ENCODE results near the gene ADAMTS18.

The ADAMTS18 gene

GRCh38 chr16:77402118-77402517 is 32.7 kb downstream of the ADAMTS18 start:
- no peak for TF ChIP-seq POLR2AphosphoS5 (IDR thresholded peaks at IDR 0.05; ENCODE audit: low read depth, low read length)
- TF ChIP-seq TAF1 (IDR thresholded peaks at IDR 0.05; ENCODE audit: borderline replicate concordance, insufficient read depth, low read length) = no peak
- TF ChIP-seq SIN3A (IDR thresholded peaks at IDR 0.05; ENCODE audit: borderline replicate concordance, insufficient read depth, low read length) = no peak
- no peak for TF ChIP-seq FOXP2 (optimal IDR thresholded peaks at IDR 0.05; ENCODE audit: borderline replicate concordance, extremely low read depth, extremely low read length, insufficient read depth)
- no peak for TF ChIP-seq REST (IDR thresholded peaks at IDR 0.05; ENCODE audit: insufficient read depth in 1 of 2, low read depth in 2 of 2, low read length in 2 of 2)

GRCh38 chr16:77399546-77399945 is 35.3 kb downstream of the ADAMTS18 start:
- TF ChIP-seq POLR2AphosphoS5 (IDR thresholded peaks at IDR 0.05; ENCODE audit: low read depth, low read length) (no peak), SIN3A (IDR thresholded peaks at IDR 0.05; ENCODE audit: borderline replicate concordance, insufficient read depth, low read length) (no peak), TAF1 (IDR thresholded peaks at IDR 0.05; ENCODE audit: borderline replicate concordance, insufficient read depth, low read length) (no peak), REST (IDR thresholded peaks at IDR 0.05; ENCODE audit: insufficient read depth in 1 of 2, low read depth in 2 of 2, low read length in 2 of 2) (no peak), FOXP2 (optimal IDR thresholded peaks at IDR 0.05; ENCODE audit: borderline replicate concordance, extremely low read depth, extremely low read length, insufficient read depth) (no peak)

- TF ChIP-seq FOXP2 (optimal IDR thresholded peaks at IDR 0.05; ENCODE audit: borderline replicate concordance, extremely low read depth, extremely low read length, insufficient read depth) (no peak), POLR2AphosphoS5 (IDR thresholded peaks at IDR 0.05; ENCODE audit: low read depth, low read length) (no peak), SIN3A (IDR thresholded peaks at IDR 0.05; ENCODE audit: borderline replicate concordance, insufficient read depth, low read length) (no peak), TAF1 (IDR thresholded peaks at IDR 0.05; ENCODE audit: borderline replicate concordance, insufficient read depth, low read length) (no peak), REST (IDR thresholded peaks at IDR 0.05; ENCODE audit: insufficient read depth in 1 of 2, low read depth in 2 of 2, low read length in 2 of 2) (no peak)
These were observed 35.8 kb downstream of the ADAMTS18 start for GRCh38 chr16:77399066-77399465.

- no peak for TF ChIP-seq REST (IDR thresholded peaks at IDR 0.05; ENCODE audit: insufficient read depth in 1 of 2, low read depth in 2 of 2, low read length in 2 of 2)
- no peak for TF ChIP-seq TAF1 (IDR thresholded peaks at IDR 0.05; ENCODE audit: borderline replicate concordance, insufficient read depth, low read length)
- no peak for TF ChIP-seq POLR2AphosphoS5 (IDR thresholded peaks at IDR 0.05; ENCODE audit: low read depth, low read length)
- no peak for TF ChIP-seq SIN3A (IDR thresholded peaks at IDR 0.05; ENCODE audit: borderline replicate concordance, insufficient read depth, low read length)
- no peak for TF ChIP-seq FOXP2 (optimal IDR thresholded peaks at IDR 0.05; ENCODE audit: borderline replicate concordance, extremely low read depth, extremely low read length, insufficient read depth)
These were observed 36.3 kb downstream of the ADAMTS18 start for GRCh38 chr16:77398495-77398894.

GRCh38 chr16:77396461-77396860 is 38.4 kb downstream of the ADAMTS18 start:
- TF ChIP-seq FOXP2 (optimal IDR thresholded peaks at IDR 0.05; ENCODE audit: borderline replicate concordance, extremely low read depth, extremely low read length, insufficient read depth) (no peak), POLR2AphosphoS5 (IDR thresholded peaks at IDR 0.05; ENCODE audit: low read depth, low read length) (no peak), TAF1 (IDR thresholded peaks at IDR 0.05; ENCODE audit: borderline replicate concordance, insufficient read depth, low read length) (no peak), REST (IDR thresholded peaks at IDR 0.05; ENCODE audit: insufficient read depth in 1 of 2, low read depth in 2 of 2, low read length in 2 of 2) (no peak), SIN3A (IDR thresholded peaks at IDR 0.05; ENCODE audit: borderline replicate concordance, insufficient read depth, low read length) (no peak)
